NB4 (cell line): ENCODE results near the gene ZFP92.

Experiments used
- MYC ChIP-seq: IDR thresholded peaks from 2 replicates; pipeline ENCODE4 v1.6.1; 2011; ENCODE audit warnings: low read depth, low read length
- POLR2A ChIP-seq: IDR thresholded peaks from 2 replicates; pipeline ENCODE4 v1.6.1; 2011; ENCODE audit warnings: mild to moderate bottlenecking; ENCODE audit not compliant: insufficient read length; ENCODE audit errors: extremely low read depth
- TF ChIP-seq, protein P1 (sequence below): IDR thresholded peaks from one replicate; pipeline ENCODE4 v1.5.1; 2012; ENCODE audit warnings: low read depth, low read length

- TF ChIP-seq, protein P1, sequence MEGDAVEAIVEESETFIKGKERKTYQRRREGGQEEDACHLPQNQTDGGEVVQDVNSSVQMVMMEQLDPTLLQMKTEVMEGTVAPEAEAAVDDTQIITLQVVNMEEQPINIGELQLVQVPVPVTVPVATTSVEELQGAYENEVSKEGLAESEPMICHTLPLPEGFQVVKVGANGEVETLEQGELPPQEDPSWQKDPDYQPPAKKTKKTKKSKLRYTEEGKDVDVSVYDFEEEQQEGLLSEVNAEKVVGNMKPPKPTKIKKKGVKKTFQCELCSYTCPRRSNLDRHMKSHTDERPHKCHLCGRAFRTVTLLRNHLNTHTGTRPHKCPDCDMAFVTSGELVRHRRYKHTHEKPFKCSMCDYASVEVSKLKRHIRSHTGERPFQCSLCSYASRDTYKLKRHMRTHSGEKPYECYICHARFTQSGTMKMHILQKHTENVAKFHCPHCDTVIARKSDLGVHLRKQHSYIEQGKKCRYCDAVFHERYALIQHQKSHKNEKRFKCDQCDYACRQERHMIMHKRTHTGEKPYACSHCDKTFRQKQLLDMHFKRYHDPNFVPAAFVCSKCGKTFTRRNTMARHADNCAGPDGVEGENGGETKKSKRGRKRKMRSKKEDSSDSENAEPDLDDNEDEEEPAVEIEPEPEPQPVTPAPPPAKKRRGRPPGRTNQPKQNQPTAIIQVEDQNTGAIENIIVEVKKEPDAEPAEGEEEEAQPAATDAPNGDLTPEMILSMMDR, result no peak
- TF ChIP-seq POLR2A (no peak), MYC (no peak)
Observed at GRCh38 chrX:153442463-153442862, 31.2 kb downstream of the ZFP92 start.
